ENCODE measurements around the gene COL11A2. TPM values are rescaled to one million over a fixed set of nuclear protein-coding genes. Genes with fewer than 3 reads are reported as not detected.

COL11A2 gene
- total RNA-seq, 1 experiment from 2014 or later, result 3.7 TPM

DNA sequence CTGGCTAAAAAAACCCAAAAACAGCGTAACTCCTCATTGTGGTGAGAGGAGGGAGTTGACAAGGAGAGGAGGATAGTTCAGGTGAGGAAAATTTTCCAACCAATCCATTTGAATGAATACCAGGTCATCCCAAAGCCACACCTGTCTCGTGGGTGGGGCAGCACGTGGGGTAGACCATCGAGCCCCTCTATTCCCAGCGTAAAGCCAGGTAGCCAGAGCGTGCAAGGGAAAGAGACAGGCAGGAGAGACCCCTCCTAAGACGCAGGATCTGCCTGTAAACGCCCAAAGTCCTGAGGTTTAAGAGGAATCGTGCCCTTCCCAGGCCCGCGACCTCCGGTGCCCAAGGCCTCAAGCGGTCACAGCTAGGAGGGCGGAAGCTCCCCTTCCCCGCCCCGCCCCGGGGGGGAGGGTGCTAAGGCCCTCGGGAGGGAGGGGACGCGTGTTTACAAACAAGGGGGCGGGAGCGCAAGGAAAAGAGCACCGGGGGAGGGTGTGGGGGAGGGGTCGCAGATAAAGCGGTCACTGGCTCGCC, 7.5 kb upstream of the COL11A2 start:
- Mint-ChIP-seq H3K4me1 (peaks cover 49% of the 10 kb centered on the region), H3K36me3 (peaks cover 41% of the 10 kb centered on the region), H3K4me3 (peak overlapping the region; percentile 97), H3K9me3 (no peaks in the 10 kb centered on the region), H3K27me3 (ENCODE audit: low read depth) (no peaks in the 10 kb centered on the region), H3K27ac (peak overlapping the region; percentile 82)
- ChIA-PET POLR2A (interaction anchor here (0.7 to 1.5 kb wide), 4 partner anchors 9 to 228 kb away, joined by 3 to 6 read pairs (median 4); partner anchors contain the start of genes B3GALT4 and RING1), CTCF (interaction anchor here (0.9 to 2.2 kb wide), 7 partner anchors 9 to 82 kb away, joined by 3 to 20 read pairs (median 3); no protein-coding TSS in a partner anchor)
- peak; percentile 86 for DNase-seq (ENCODE audit: low spot score)
- TF ChIP-seq, protein P1, sequence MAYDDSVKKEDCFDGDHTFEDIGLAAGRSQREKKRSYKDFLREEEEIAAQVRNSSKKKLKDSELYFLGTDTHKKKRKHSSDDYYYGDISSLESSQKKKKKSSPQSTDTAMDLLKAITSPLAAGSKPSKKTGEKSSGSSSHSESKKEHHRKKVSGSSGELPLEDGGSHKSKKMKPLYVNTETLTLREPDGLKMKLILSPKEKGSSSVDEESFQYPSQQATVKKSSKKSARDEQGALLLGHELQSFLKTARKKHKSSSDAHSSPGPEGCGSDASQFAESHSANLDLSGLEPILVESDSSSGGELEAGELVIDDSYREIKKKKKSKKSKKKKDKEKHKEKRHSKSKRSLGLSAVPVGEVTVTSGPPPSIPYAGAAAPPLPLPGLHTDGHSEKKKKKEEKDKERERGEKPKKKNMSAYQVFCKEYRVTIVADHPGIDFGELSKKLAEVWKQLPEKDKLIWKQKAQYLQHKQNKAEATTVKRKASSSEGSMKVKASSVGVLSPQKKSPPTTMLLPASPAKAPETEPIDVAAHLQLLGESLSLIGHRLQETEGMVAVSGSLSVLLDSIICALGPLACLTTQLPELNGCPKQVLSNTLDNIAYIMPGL (CRISPR knock-in tag; IDR thresholded peaks at IDR 0.05), result no peak
- TF ChIP-seq FOXK1 (CRISPR knock-in tag; IDR thresholded peaks at IDR 0.05), result peak; percentile 98
- TF ChIP-seq, protein P2, sequence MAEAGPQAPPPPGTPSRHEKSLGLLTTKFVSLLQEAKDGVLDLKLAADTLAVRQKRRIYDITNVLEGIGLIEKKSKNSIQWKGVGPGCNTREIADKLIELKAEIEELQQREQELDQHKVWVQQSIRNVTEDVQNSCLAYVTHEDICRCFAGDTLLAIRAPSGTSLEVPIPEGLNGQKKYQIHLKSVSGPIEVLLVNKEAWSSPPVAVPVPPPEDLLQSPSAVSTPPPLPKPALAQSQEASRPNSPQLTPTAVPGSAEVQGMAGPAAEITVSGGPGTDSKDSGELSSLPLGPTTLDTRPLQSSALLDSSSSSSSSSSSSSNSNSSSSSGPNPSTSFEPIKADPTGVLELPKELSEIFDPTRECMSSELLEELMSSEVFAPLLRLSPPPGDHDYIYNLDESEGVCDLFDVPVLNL (CRISPR knock-in tag; IDR thresholded peaks at IDR 0.05; ENCODE audit: borderline replicate concordance, low read depth), result no peak
- TF ChIP-seq CREB1 (CRISPR knock-in tag; IDR thresholded peaks at IDR 0.05), result 0 out of 2 replicates have a peak, but pooled peaks have one; percentile 12
- TF ChIP-seq JUN (CRISPR knock-in tag; IDR thresholded peaks at IDR 0.05), result no peak
- TF ChIP-seq, protein P3, sequence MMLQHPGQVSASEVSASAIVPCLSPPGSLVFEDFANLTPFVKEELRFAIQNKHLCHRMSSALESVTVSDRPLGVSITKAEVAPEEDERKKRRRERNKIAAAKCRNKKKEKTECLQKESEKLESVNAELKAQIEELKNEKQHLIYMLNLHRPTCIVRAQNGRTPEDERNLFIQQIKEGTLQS (CRISPR knock-in tag; conservative IDR thresholded peaks at IDR 0.05), result no peak
- TF ChIP-seq, protein P4, sequence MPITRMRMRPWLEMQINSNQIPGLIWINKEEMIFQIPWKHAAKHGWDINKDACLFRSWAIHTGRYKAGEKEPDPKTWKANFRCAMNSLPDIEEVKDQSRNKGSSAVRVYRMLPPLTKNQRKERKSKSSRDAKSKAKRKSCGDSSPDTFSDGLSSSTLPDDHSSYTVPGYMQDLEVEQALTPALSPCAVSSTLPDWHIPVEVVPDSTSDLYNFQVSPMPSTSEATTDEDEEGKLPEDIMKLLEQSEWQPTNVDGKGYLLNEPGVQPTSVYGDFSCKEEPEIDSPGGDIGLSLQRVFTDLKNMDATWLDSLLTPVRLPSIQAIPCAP (CRISPR knock-in tag; IDR thresholded peaks at IDR 0.05), result no peak
- TF ChIP-seq RELA (CRISPR knock-in tag; IDR thresholded peaks at IDR 0.05; ENCODE audit: borderline replicate concordance), result no peak
- TF ChIP-seq, protein P5, sequence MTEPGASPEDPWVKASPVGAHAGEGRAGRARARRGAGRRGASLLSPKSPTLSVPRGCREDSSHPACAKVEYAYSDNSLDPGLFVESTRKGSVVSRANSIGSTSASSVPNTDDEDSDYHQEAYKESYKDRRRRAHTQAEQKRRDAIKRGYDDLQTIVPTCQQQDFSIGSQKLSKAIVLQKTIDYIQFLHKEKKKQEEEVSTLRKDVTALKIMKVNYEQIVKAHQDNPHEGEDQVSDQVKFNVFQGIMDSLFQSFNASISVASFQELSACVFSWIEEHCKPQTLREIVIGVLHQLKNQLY (CRISPR knock-in tag; IDR thresholded peaks at IDR 0.05), result no peak
- TF ChIP-seq ELF4 (CRISPR knock-in tag; IDR thresholded peaks at IDR 0.05; ENCODE audit: low read depth), result 0 out of 2 replicates have a peak, but pooled peaks have one; percentile 41
- TF ChIP-seq, protein P6, sequence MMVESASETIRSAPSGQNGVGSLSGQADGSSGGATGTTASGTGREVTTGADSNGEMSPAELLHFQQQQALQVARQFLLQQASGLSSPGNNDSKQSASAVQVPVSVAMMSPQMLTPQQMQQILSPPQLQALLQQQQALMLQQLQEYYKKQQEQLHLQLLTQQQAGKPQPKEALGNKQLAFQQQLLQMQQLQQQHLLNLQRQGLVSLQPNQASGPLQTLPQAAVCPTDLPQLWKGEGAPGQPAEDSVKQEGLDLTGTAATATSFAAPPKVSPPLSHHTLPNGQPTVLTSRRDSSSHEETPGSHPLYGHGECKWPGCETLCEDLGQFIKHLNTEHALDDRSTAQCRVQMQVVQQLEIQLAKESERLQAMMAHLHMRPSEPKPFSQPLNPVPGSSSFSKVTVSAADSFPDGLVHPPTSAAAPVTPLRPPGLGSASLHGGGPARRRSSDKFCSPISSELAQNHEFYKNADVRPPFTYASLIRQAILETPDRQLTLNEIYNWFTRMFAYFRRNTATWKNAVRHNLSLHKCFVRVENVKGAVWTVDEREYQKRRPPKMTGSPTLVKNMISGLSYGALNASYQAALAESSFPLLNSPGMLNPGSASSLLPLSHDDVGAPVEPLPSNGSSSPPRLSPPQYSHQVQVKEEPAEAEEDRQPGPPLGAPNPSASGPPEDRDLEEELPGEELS (CRISPR knock-in tag; IDR thresholded peaks at IDR 0.05), result peak; percentile 97; the same call in 1 of the 2 replicates
- TF ChIP-seq ATF1 (CRISPR knock-in tag; IDR thresholded peaks at IDR 0.05), result no peak
- no peak for TF ChIP-seq JAZF1 (CRISPR knock-in tag; IDR thresholded peaks at IDR 0.05)
- no peak for TF ChIP-seq ZNF396 (CRISPR knock-in tag; IDR thresholded peaks at IDR 0.05; ENCODE audit: borderline replicate concordance)
- peak; percentile 3 for ATAC-seq

DNA sequence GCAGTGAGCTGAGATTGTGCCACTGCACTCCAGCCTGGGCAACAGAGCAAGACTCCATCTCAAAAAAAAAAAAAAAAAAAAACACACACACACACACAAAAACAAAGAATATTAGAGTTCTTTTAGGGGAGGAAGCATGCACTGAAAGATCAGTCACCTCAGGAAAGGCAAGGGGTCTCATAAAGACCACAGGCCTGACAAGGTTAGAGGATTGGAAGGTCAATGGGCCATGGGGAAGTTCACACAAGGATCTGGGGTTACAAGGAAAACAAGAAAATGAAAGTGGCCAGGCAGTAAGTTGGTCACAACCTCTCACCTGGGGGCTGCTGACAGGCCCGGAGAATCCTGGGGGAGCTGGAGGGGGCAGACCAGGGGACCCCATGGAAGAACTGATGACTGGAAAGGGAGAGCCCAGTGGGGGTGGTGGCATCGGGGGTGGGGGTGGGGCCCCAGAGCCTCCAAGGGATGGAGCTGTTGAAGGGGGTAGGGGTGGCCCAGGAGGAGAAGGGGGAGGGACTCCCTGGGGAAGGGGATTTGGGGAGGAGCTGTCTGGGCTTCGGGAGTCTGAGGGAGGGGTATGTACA, 6.7 kb upstream of the COL11A2 start:
- POLR2A ChIA-PET, result interaction anchor here (0.9 kb wide), 1 partner anchor 10 kb away, joined by 6 read pairs; the partner anchor contains the start of gene RING1
- Mint-ChIP-seq H3K4me1 (peaks cover 45% of the 10 kb centered on the region), H3K36me3 (peaks cover 44% of the 10 kb centered on the region), H3K27ac (peak overlapping the region; percentile 82), H3K27me3 (ENCODE audit: low read depth) (no peaks in the 10 kb centered on the region), H3K4me3 (peak overlapping the region; percentile 97), H3K9me3 (no peaks in the 10 kb centered on the region)
- ATAC-seq (no peak), DNase-seq (ENCODE audit: low spot score) (no peak)
- TF ChIP-seq GTF2I (CRISPR knock-in tag; conservative IDR thresholded peaks at IDR 0.05), result no peak
- TF ChIP-seq, protein P7, sequence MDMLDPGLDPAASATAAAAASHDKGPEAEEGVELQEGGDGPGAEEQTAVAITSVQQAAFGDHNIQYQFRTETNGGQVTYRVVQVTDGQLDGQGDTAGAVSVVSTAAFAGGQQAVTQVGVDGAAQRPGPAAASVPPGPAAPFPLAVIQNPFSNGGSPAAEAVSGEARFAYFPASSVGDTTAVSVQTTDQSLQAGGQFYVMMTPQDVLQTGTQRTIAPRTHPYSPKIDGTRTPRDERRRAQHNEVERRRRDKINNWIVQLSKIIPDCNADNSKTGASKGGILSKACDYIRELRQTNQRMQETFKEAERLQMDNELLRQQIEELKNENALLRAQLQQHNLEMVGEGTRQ (CRISPR knock-in tag; IDR thresholded peaks at IDR 0.05), result no peak
- TF ChIP-seq, protein P8, sequence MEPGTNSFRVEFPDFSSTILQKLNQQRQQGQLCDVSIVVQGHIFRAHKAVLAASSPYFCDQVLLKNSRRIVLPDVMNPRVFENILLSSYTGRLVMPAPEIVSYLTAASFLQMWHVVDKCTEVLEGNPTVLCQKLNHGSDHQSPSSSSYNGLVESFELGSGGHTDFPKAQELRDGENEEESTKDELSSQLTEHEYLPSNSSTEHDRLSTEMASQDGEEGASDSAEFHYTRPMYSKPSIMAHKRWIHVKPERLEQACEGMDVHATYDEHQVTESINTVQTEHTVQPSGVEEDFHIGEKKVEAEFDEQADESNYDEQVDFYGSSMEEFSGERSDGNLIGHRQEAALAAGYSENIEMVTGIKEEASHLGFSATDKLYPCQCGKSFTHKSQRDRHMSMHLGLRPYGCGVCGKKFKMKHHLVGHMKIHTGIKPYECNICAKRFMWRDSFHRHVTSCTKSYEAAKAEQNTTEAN (CRISPR knock-in tag; IDR thresholded peaks at IDR 0.05), result no peak
- TF ChIP-seq GRHL2 (CRISPR knock-in tag; IDR thresholded peaks at IDR 0.05; ENCODE audit: insufficient replicate concordance, severe bottlenecking), result no peak
- TF ChIP-seq, protein P3 (CRISPR knock-in tag; conservative IDR thresholded peaks at IDR 0.05), result no peak
- TF ChIP-seq ZBTB21 (CRISPR knock-in tag; IDR thresholded peaks at IDR 0.05; ENCODE audit: borderline replicate concordance), result no peak
- CTCF ChIA-PET, result interaction anchor here (0.9 to 2.2 kb wide), 6 partner anchors 9 to 81 kb away, joined by 3 to 20 read pairs (median 4); no protein-coding TSS in a partner anchor
